A673 (cell line): ENCODE data around the gene PSMG4.

Source experiments
- CTCF ChIP-seq: fragments of 300-800, 200-600 bp; sonication (generic); conservative IDR thresholded peaks from 2 replicates; pipeline ENCODE4 v1.5.1; 2017; ENCODE audit warnings: low read depth, mild to moderate bottlenecking, antibody characterized with exemption, low read length, moderate library complexity, mixed read lengths
- EZH2 ChIP-seq: fragments of 200-600 bp; sonication (generic); IDR thresholded peaks from 2 replicates; pipeline ENCODE4 v1.6.1; 2017; ENCODE audit warnings: borderline replicate concordance, low read depth, mild to moderate bottlenecking, mixed read lengths, antibody characterized with exemption, low read length; ENCODE audit not compliant: poor library complexity, severe bottlenecking

GRCh38 chr6:3293271-3294155 is 34.8 kb downstream of the PSMG4 start:
- TF ChIP-seq CTCF (no peak), EZH2 (no peak)
